Activated T-cell treated with anti-CD3 and anti-CD28 coated beads, Interleukin-2, amount 50 U/mL, for 4 hours (primary cell): ENCODE results near the gene NOL4L. TPM values are rescaled to one million over a fixed set of nuclear protein-coding genes. Genes with fewer than 3 reads are reported as not detected.
"Not testable (repeated sequence)": the region's sequence is repeated elsewhere in the genome, so short reads cannot be mapped to it uniquely, and the experiment has no call there.

Experiments used
- ATAC-seq, 2 donors: fragments of 200-7000 bp; cut with Tn5 transposase; one replicate each; pipeline ENCODE4 v1.10.0; 2021
- DNase-seq: peaks from one replicate; pipeline ENCODE4 v3.0.0-alpha.2; 2020
- H3K27me3 Mint-ChIP-seq: one replicate; pipeline ENCODE4 v1.8.0; 2021; ENCODE audit warnings: low read depth, mixed read lengths
- H3K36me3 Mint-ChIP-seq: one replicate; pipeline ENCODE4 v1.8.0; 2022; ENCODE audit warnings: mixed read lengths; ENCODE audit not compliant: insufficient read depth
- H3K4me1 Mint-ChIP-seq: one replicate; pipeline ENCODE4 v1.8.0; 2021; ENCODE audit warnings: low read depth, mixed read lengths
- H3K4me3 Mint-ChIP-seq: one replicate; pipeline ENCODE4 v1.8.0; 2021; ENCODE audit warnings: mild to moderate bottlenecking, moderate library complexity, mixed read lengths
- H3K9me3 Mint-ChIP-seq: one replicate; pipeline ENCODE4 v1.8.0; 2021; ENCODE audit warnings: mixed read lengths
- total RNA-seq, 3 donors: library from RNA; stranded (reverse); gene quantifications; one replicate each; pipeline ENCODE4 v1.2.1, GENCODE V29; 2021

The NOL4L gene
- total RNA-seq, 3 donors from 2014 or later: 5.6 to 8.0 (median 6.3) TPM

DNA sequence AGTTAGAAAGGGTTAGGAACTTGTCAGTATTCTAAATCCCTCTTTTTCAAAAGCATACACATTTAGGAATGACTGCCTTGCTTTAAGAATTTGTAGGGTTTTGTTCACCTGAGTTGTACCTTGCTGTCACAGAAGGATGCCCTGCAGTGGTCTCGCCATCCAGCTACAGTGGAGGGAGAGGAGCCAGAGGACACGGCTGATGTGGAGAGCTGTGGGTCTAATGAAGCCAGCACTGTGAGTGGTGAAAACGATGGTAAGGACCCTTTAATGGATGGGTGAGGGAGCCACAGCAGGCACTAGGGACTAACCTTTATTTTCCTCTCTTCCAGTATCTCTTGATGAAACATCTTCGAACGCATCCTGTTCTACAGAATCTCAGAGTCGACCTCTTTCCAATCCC is 157.1 kb downstream of the NOL4L start:
- Mint-ChIP-seq H3K9me3 (no peaks in the 10 kb centered on the region), H3K27me3 (no peaks in the 10 kb centered on the region), H3K36me3 (peaks cover 40% of the 10 kb centered on the region)

DNA sequence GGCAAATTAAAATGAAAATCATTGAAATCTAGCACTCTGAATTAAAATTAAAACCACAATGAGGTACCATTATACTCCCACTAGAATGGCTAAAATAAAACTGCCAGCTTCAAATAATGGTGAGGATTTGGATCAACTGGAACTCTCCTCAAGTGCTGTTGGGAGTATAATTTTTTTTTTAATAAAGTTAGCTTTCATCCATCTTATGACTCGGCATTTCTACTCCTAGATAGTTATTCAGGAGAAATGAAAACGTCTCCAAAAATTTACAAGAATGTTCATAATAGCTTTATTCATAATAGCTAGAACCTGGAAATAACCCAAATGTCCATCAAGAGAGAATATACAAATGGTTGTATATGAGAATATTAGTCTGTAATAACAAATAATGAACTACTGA is 163.8 kb downstream of the NOL4L start:
- ATAC-seq: no peak

More for the DNA sequence above, 157.1 kb downstream of the NOL4L start:
- H3K4me1 Mint-ChIP-seq: peaks cover 4% of the 10 kb centered on the region
- no peak for ATAC-seq
- H3K4me3 Mint-ChIP-seq: no peak overlapping the region
- DNase-seq: no peak

DNA sequence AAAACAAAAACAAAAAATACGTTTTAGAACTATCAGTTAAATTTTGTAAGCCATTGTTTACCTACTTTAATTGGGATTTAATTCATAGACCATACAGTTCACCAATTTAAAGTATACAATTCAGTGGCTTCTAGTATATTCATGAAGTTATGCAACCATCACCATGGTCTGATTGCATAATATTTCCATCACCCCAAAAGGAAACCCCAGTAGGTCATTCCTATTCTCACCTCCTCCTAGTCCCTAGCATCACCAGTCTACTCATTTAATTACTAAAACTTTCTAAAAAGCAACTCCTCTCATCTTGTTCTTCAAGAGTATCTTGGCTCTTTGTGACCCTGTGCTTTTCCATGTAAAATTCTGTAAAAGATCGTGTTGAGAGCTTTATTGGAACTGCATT is 166.8 kb downstream of the NOL4L start:
- H3K27me3 Mint-ChIP-seq: no peaks in the 10 kb centered on the region
- H3K9me3 Mint-ChIP-seq: no peaks in the 10 kb centered on the region
- H3K36me3 Mint-ChIP-seq: peaks cover 22% of the 10 kb centered on the region
- ATAC-seq (no peak), DNase-seq (no peak)
- H3K4me3 Mint-ChIP-seq: no peak overlapping the region
- H3K4me1 Mint-ChIP-seq: peaks cover 45% of the 10 kb centered on the region

More for the DNA sequence above, 163.8 kb downstream of the NOL4L start:
- Mint-ChIP-seq H3K27me3 (no peaks in the 10 kb centered on the region), H3K36me3 (peaks cover 18% of the 10 kb centered on the region), H3K9me3 (no peaks in the 10 kb centered on the region), H3K4me1 (peaks cover 24% of the 10 kb centered on the region), H3K4me3 (no peak overlapping the region)
- no peak for DNase-seq

DNA sequence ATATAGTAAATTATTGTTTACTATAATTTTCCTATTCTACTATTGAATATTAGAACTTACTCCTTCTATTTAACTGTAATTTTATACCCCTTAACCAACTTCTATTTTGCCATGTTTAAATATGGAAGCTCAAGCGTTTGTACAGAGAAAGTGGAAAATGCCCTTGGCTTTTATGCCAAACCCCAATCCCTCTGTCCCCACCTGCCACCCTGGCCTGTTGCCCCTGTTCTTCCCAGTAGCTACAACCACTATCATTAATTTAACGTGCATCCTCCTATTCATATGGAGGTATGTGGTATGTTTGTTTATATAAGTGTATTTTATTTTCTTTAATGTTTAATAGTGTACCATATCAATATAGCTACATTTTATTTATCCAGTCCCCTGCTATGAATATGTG is 168.9 kb downstream of the NOL4L start:
- H3K4me3 Mint-ChIP-seq: no peak overlapping the region
- H3K9me3 Mint-ChIP-seq: no peaks in the 10 kb centered on the region
- peaks cover 25% of the 10 kb centered on the region for H3K36me3 Mint-ChIP-seq
- peaks cover 55% of the 10 kb centered on the region for H3K4me1 Mint-ChIP-seq
- ATAC-seq: no peak
- no peak for DNase-seq
- no peaks in the 10 kb centered on the region for H3K27me3 Mint-ChIP-seq

DNA sequence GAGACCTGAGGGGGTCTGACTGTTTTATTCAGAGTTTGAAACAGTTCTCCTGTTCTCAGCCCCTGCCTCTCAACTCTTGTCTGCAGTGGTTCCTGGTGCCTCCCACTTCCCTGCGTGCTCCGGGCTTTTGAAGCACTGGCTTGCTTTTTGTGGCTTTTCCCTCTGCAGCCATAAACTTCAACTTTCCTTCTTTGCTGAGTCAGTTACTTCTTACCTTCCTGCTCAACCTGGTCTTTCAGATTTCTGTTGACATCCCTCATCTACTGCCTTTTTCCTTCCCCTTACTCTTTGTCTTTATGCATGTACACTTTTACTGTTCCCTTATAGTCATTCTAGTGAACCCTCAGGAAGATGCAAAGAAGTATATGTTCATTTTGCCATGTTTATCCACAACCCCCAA is 169.6 kb downstream of the NOL4L start:
- H3K4me3 Mint-ChIP-seq: no peak overlapping the region
- peaks cover 54% of the 10 kb centered on the region for H3K4me1 Mint-ChIP-seq
- peaks cover 22% of the 10 kb centered on the region for H3K36me3 Mint-ChIP-seq
- no peaks in the 10 kb centered on the region for H3K9me3 Mint-ChIP-seq
- no peaks in the 10 kb centered on the region for H3K27me3 Mint-ChIP-seq
- DNase-seq (no peak), ATAC-seq (peak in 1 of 2 donors; percentile 18)

DNA sequence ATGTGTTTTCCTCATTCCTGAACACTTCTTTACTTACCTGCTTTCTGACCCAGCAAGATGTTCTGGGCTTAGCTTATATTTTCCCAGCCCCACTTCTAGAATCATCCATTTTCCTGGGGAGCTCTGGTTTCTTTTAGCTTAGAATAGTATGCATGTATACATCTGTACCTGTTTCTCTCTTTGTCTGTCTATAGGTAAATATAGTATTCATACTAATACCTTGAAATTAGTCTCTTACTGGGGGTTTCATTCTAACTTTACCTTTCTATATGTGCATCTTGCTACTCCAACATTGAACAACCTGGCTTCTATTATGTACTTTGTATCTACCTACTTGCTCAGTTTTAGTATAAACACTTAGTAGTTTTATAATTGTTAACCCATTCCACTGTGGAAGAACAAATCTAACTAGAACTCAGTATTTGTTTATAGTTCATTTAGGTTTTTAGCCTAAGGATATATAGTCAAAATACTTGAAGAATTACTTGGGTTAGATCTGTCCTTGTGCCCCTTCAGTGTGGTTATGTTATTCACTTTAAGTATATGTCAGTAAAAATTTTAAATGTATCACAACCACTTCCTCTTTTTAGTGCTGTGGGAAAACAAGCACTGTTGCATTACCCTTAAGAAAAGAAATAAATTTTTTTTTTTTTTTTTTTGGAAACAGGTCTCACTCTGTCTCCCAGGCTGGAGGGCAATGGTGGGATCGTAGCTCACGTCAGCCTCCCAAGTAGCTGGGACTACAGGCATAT is 173.0 kb downstream of the NOL4L start:
- Mint-ChIP-seq H3K4me3 (no peak overlapping the region), H3K9me3 (no peaks in the 10 kb centered on the region), H3K4me1 (peaks cover 59% of the 10 kb centered on the region), H3K36me3 (peaks cover 13% of the 10 kb centered on the region), H3K27me3 (no peaks in the 10 kb centered on the region)
- ATAC-seq (no peak), DNase-seq (no peak)

DNA sequence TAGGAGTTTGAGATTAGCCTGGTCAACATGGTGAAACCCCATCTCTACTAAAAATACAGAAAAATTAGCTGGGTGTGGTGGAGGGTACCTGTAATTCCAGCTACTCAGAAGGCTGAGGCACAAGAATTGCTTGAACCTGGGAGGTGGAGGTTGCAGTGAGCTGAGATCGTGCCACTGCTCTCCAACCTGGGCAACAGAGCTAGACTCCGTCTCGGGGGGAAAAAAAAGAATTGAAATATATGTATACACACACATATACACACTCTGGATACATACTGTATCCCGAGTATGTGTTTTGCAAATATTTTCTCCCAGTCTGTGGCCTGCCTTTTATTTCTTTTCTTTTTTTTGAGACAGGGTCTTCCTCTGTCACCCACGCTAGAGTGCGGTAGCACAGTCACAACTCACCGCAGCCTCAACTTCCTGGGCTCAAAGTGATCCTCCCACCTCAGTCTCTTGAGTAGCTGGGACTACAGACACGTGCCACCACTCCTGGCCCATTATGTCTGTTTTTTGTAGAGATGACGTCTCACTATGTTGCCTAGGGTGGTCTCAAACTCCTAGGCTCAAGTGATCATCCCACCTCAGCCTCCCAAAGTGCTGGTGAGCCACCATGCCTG is 177.9 kb downstream of the NOL4L start:
- H3K4me1 Mint-ChIP-seq: peaks cover 54% of the 10 kb centered on the region
- peak overlapping the region; percentile 58 for H3K4me3 Mint-ChIP-seq
- peaks cover 15% of the 10 kb centered on the region for H3K36me3 Mint-ChIP-seq
- not testable (repeated sequence) for H3K27me3 Mint-ChIP-seq, H3K9me3 Mint-ChIP-seq
- ATAC-seq (peak; percentile 98 to 99), DNase-seq (peak; percentile 57)

DNA sequence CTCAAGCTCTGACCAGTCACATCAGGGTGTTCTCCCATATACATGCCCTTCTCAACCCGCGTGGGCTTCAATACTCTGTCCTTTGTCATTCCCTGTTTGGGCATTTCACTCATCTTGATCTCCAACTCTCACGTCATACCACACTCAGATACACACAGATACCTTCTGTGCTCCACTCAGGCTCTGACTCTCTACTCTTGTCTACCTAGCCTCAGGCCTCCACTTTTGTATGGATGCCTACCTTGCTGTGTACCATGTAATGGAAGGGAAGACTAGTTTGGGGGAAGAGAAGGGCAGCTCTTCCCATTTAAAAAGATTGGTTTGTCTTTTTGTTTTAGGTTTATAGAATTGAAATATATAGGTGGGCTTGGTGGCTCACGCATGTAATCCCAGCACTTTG is 178.4 kb downstream of the NOL4L start:
- peaks cover 51% of the 10 kb centered on the region for H3K4me1 Mint-ChIP-seq
- DNase-seq: no peak
- ATAC-seq: no peak
- no peaks in the 10 kb centered on the region for H3K27me3 Mint-ChIP-seq
- H3K9me3 Mint-ChIP-seq: no peaks in the 10 kb centered on the region
- H3K4me3 Mint-ChIP-seq: peak overlapping the region; percentile 58
- peaks cover 18% of the 10 kb centered on the region for H3K36me3 Mint-ChIP-seq

DNA sequence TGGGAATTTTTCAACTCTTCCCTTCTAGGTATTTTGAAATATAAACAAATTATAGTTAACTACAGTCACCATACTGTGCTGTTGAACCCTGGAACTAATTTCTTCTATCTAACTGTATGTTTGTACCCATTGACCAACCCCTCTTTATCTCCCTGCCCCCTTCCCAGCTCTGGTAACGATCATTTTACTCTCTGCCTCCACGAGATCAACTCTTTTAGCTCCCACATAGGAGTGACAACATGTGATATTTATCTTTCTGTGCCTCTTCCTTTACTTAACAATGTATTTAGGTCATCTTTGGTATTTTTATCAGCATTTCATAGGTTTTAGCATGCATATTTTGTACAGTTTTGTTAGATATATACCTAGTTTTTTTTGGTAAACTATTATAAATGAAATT is 181.1 kb downstream of the NOL4L start:
- Mint-ChIP-seq H3K4me1 (peaks cover 65% of the 10 kb centered on the region), H3K9me3 (no peaks in the 10 kb centered on the region), H3K27me3 (no peaks in the 10 kb centered on the region), H3K4me3 (no peak overlapping the region), H3K36me3 (peaks cover 36% of the 10 kb centered on the region)
- ATAC-seq (no peak), DNase-seq (no peak)

DNA sequence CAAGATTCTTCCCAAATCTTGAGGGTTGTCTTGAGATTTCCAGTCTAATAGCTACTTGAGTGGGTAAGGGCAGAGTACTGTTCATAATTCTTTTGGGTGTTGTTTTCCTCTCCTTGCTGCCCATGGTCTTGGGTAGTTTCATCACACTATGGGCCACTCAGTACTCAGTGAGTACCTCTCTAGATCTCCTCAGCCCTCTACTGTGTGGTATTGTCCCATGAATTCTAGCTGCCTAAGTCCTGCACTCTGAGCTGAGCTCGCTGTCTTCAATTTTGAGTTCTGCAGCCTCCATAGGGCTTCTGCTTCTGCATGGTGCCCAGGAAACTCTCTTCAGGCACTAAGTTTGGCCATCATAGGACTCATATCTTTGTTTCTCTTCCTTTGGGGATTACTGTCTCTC is 184.7 kb downstream of the NOL4L start:
- DNase-seq: no peak
- Mint-ChIP-seq H3K36me3 (peaks cover 41% of the 10 kb centered on the region), H3K9me3 (peaks cover 2% of the 10 kb centered on the region), H3K4me1 (peaks cover 48% of the 10 kb centered on the region), H3K27me3 (no peaks in the 10 kb centered on the region), H3K4me3 (no peak overlapping the region)
- no peak for ATAC-seq

DNA sequence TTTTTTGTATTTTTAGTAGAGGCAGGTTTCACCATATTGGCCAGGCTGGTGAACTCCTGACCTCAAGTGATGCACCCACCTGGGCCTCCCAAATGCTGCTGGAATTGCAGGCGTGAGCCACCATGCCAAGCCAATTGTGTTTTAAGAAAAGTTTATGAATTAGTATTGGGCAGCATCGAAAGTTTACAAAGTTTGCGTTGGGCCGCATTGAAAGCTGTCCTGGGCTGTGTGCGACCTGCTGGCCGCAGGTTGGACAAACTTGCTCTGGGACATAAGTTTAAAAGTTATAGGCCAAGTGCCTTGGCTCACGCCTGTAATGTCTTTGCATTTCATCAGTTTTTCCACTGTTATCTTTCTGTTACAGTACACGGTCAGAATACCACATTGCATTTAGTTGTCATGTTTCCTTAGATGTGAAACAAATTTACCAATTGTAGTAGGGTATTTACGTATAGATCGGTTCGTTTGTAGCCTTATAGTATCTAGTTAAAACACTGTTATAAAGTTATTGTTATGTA is 187.5 kb downstream of the NOL4L start:
- Mint-ChIP-seq H3K36me3 (peaks cover 49% of the 10 kb centered on the region), H3K9me3 (peaks cover 8% of the 10 kb centered on the region), H3K4me1 (peaks cover 42% of the 10 kb centered on the region), H3K27me3 (no peaks in the 10 kb centered on the region), H3K4me3 (no peak overlapping the region)
- ATAC-seq (no peak), DNase-seq (no peak)

DNA sequence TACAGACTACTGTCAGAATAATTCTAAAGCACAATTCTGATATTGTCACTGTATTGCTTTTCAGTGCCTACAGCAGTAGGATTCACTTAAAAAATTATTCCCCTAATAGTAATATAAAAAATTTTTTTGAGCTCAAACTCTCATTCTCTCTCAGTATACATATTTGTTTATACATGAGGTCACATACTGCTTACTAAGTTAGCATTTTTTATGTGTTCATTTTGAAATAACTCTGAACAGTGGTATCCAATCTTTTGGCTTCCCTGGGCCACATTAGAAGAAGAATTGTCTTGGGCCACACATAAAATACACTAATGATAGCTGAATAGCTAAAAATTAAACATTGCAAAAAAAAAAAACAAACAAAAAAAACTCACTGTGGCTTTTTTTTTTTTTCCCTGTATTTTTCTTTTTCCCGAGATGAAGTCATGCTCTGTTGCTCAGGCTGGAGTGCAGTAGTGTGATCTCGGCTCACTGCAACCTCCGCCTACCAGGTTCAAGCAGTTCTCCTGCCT is 188.4 kb downstream of the NOL4L start:
- no peak overlapping the region for H3K4me3 Mint-ChIP-seq
- peaks cover 8% of the 10 kb centered on the region for H3K9me3 Mint-ChIP-seq
- peaks cover 47% of the 10 kb centered on the region for H3K36me3 Mint-ChIP-seq
- peaks cover 40% of the 10 kb centered on the region for H3K4me1 Mint-ChIP-seq
- no peak for ATAC-seq
- no peaks in the 10 kb centered on the region for H3K27me3 Mint-ChIP-seq
- no peak for DNase-seq

DNA sequence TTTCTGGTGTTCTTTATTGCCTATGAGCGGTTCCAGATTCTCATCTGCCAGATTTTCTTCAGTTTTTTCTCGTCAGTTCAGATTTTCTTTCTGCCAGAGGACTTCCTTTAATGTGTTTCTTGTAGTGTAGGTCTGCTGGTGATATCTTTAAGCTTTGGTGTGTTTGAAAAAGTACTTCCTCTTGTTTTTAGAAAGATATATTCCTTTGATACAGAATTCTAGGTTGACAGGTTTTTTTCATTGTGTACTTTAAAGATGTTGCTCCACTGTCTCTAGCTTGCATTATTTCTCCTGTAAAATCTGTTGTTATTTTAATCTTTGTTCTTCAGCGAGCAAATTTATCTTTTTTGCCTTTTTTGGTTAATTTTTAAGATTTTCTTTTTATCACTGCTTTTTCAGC is 190.1 kb downstream of the NOL4L start:
- H3K27me3 Mint-ChIP-seq: no peaks in the 10 kb centered on the region
- ATAC-seq: no peak
- H3K4me3 Mint-ChIP-seq: no peak overlapping the region
- H3K36me3 Mint-ChIP-seq: peaks cover 41% of the 10 kb centered on the region
- H3K4me1 Mint-ChIP-seq: peaks cover 37% of the 10 kb centered on the region
- no peak for DNase-seq
- peaks cover 8% of the 10 kb centered on the region for H3K9me3 Mint-ChIP-seq
